Thyroid gland (tissue), 4 donors: ENCODE data around the gene USP17L5. TPM values are rescaled to one million over a fixed set of nuclear protein-coding genes. Genes with fewer than 3 reads are reported as not detected.
"Not testable (repeated sequence)": the region's sequence is repeated elsewhere in the genome, so short reads cannot be mapped to it uniquely, and the experiment has no call there.

Experiments
- DNase-seq, 2 donors: peaks; one replicate each; pipeline ENCODE4 v3.0.0-alpha.2; 2019
- H3K27ac ChIP-seq, 3 donors: fragments of 200-600 bp; sonication (generic); 1 replicate in 2 of 3; 2 replicates in 1 of 3; pipeline ENCODE4 v1.5.1; 2016 to 2019; ENCODE audit warnings: mild to moderate bottlenecking in 1 of 3, moderate library complexity in 1 of 3
- H3K27me3 ChIP-seq: fragments of 200-600 bp; sonication (generic); one replicate; pipeline ENCODE4 v1.5.1; 2019
- H3K36me3 ChIP-seq, 2 donors: fragments of 200-600 bp; sonication (generic); one replicate each; pipeline ENCODE4 v1.5.1; 2016 to 2019
- H3K4me1 ChIP-seq, 2 donors: fragments of 200-600 bp; sonication (generic); one replicate each; pipeline ENCODE4 v1.5.1; 2017 to 2019
- H3K4me3 ChIP-seq, 3 donors: fragments of 200-600 bp; sonication (generic); replicated peaks in 1 of 3; 1 replicate in 2 of 3; 2 replicates in 1 of 3; pipeline ENCODE4 v1.5.1; 2016; ENCODE audit warnings: mild to moderate bottlenecking in 1 of 3
- H3K9me3 ChIP-seq: fragments of 200-600 bp; sonication (generic); one replicate; pipeline ENCODE4 v1.5.1; 2017
- WGBS, 2 donors: methylation state at CpG; one replicate each; pipeline ENCODE4 v1.1.5; 2017; 5-methylcytosine and 5-hydroxymethylcytosine counted together
- intact Hi-C: fragments of 100-400 bp; cut with DNase I; formaldehyde crosslinking; loops from one replicate; pipeline ENCODE4 v1.15.1; 2023
- total RNA-seq, 4 donors: library from RNA; depleted of rRNA; stranded (reverse); fragments of >200 nt; gene quantifications; one replicate each; pipeline ENCODE4 v1.2.3, GENCODE V29; 2016

USP17L5 gene, protein sequence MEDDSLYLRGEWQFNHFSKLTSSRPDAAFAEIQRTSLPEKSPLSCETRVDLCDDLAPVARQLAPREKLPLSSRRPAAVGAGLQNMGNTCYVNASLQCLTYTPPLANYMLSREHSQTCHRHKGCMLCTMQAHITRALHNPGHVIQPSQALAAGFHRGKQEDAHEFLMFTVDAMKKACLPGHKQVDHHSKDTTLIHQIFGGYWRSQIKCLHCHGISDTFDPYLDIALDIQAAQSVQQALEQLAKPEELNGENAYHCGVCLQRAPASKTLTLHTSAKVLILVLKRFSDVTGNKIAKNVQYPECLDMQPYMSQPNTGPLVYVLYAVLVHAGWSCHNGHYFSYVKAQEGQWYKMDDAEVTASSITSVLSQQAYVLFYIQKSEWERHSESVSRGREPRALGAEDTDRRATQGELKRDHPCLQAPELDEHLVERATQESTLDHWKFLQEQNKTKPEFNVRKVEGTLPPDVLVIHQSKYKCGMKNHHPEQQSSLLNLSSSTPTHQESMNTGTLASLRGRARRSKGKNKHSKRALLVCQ
- total RNA-seq = not detected

DNA sequence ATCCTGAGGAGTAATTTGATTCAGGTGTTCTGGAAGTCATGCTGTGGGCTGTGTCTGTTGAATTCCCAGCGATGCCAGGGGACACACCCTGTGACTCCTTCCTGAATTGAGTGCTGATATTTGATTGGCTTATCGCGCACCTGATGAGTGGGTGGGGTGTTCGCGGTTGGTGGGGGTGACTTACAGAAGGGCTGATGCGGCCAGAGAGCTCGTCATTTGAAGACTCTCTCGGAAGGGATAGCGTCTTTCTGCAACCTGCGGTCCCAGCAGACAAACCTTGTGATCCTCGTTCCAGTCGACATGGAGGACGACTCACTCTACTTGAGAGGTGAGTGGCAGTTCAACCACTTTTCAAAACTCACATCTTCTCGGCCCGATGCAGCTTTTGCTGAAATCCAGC is at the start of gene USP17L5:
Gene USP17L5 (plus strand): TSS at position 301 of the 400 bp plus-strand sequence. CDS start 0 bp downstream, at position 301.
- DNase-seq, H3K4me3 ChIP-seq, intact Hi-C loops, H3K36me3 ChIP-seq, H3K27ac ChIP-seq, H3K4me1 ChIP-seq, H3K9me3 ChIP-seq, H3K27me3 ChIP-seq: not testable (repeated sequence)
- no CpG with 5 or more reads among the region's 15 CpGs for WGBS, 2 donors

DNA sequence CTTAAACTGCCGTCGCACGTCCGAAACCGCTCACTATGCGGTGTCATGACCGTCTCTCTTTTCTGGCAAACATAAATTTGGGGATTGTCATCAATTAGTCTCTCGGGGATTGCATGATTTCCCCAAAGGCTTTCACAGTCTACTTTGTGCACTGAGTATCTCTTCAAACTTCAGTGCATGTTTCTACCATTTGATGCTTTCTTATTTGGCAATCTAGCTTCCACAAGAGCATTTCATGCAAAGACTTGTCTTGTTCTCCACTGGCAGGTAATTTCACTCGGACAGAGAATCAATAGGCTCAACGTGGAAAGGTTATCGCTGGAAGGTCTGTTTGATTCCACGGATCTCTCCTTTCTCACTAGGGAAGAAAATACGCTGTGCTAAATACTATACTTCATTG is 15.0 kb upstream of the USP17L5 start:
- intact Hi-C loops, H3K27ac ChIP-seq, H3K4me1 ChIP-seq, H3K36me3 ChIP-seq, H3K9me3 ChIP-seq, H3K27me3 ChIP-seq, DNase-seq, H3K4me3 ChIP-seq: not testable (repeated sequence)
- 89 to 93% methylated on average over 5 of the region's 13 CpGs for WGBS, 2 donors

DNA sequence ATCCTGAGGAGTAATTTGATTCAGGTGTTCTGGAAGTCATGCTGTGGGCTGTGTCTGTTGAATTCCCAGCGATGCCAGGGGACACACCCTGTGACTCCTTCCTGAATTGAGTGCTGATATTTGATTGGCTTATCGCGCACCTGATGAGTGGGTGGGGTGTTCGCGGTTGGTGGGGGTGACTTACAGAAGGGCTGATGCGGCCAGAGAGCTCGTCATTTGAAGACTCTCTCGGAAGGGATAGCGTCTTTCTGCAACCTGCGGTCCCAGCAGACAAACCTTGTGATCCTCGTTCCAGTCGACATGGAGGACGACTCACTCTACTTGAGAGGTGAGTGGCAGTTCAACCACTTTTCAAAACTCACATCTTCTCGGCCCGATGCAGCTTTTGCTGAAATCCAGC is 14.3 kb upstream of the USP17L5 start, which contains the start of gene USP17L24:
Gene USP17L24 (plus strand): TSS at position 301 of the 400 bp plus-strand sequence. CDS start 0 bp downstream, at position 301.
- H3K27ac ChIP-seq, H3K4me1 ChIP-seq, H3K36me3 ChIP-seq, H3K4me3 ChIP-seq, H3K27me3 ChIP-seq, H3K9me3 ChIP-seq, DNase-seq, intact Hi-C loops: not testable (repeated sequence)
- no CpG with 5 or more reads among the region's 15 CpGs for WGBS, 2 donors

DNA sequence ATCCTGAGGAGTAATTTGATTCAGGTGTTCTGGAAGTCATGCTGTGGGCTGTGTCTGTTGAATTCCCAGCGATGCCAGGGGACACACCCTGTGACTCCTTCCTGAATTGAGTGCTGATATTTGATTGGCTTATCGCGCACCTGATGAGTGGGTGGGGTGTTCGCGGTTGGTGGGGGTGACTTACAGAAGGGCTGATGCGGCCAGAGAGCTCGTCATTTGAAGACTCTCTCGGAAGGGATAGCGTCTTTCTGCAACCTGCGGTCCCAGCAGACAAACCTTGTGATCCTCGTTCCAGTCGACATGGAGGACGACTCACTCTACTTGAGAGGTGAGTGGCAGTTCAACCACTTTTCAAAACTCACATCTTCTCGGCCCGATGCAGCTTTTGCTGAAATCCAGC is 9.6 kb upstream of the USP17L5 start, which contains the start of gene USP17L25:
Gene USP17L25 (plus strand): TSS at position 301 of the 400 bp plus-strand sequence. CDS start 0 bp downstream, at position 301.
- intact Hi-C loops, DNase-seq, H3K9me3 ChIP-seq: not testable (repeated sequence)

DNA sequence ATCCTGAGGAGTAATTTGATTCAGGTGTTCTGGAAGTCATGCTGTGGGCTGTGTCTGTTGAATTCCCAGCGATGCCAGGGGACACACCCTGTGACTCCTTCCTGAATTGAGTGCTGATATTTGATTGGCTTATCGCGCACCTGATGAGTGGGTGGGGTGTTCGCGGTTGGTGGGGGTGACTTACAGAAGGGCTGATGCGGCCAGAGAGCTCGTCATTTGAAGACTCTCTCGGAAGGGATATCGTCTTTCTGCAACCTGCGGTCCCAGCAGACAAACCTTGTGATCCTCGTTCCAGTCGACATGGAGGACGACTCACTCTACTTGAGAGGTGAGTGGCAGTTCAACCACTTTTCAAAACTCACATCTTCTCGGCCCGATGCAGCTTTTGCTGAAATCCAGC is 4.8 kb upstream of the USP17L5 start, which contains the start of gene USP17L26:
Gene USP17L26 (plus strand): TSS at position 301 of the 400 bp plus-strand sequence. CDS start 0 bp downstream, at position 301.
- intact Hi-C loops, H3K27me3 ChIP-seq, H3K36me3 ChIP-seq, H3K4me1 ChIP-seq, H3K4me3 ChIP-seq, H3K9me3 ChIP-seq, DNase-seq, H3K27ac ChIP-seq: not testable (repeated sequence)
- WGBS, 2 donors = no CpG with 5 or more reads among the region's 15 CpGs

More for the DNA sequence above, 9.6 kb upstream of the USP17L5 start, which contains the start of gene USP17L25:
- not testable (repeated sequence) for H3K4me1 ChIP-seq, H3K4me3 ChIP-seq, H3K36me3 ChIP-seq, H3K27me3 ChIP-seq, H3K27ac ChIP-seq
- WGBS, 2 donors = no CpG with 5 or more reads among the region's 15 CpGs

DNA sequence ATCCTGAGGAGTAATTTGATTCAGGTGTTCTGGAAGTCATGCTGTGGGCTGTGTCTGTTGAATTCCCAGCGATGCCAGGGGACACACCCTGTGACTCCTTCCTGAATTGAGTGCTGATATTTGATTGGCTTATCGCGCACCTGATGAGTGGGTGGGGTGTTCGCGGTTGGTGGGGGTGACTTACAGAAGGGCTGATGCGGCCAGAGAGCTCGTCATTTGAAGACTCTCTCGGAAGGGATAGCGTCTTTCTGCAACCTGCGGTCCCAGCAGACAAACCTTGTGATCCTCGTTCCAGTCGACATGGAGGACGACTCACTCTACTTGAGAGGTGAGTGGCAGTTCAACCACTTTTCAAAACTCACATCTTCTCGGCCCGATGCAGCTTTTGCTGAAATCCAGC is 4.6 kb downstream of the USP17L5 start, which contains the start of gene USP17L27:
Gene USP17L27 (plus strand): TSS at position 301 of the 400 bp plus-strand sequence. CDS start 0 bp downstream, at position 301.
- H3K36me3 ChIP-seq, DNase-seq, H3K4me3 ChIP-seq, H3K4me1 ChIP-seq, intact Hi-C loops, H3K27me3 ChIP-seq, H3K9me3 ChIP-seq, H3K27ac ChIP-seq: not testable (repeated sequence)
- WGBS, 2 donors = no CpG with 5 or more reads among the region's 15 CpGs

DNA sequence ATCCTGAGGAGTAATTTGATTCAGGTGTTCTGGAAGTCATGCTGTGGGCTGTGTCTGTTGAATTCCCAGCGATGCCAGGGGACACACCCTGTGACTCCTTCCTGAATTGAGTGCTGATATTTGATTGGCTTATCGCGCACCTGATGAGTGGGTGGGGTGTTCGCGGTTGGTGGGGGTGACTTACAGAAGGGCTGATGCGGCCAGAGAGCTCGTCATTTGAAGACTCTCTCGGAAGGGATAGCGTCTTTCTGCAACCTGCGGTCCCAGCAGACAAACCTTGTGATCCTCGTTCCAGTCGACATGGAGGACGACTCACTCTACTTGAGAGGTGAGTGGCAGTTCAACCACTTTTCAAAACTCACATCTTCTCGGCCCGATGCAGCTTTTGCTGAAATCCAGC is 9.4 kb downstream of the USP17L5 start, which contains the start of gene USP17L28:
Gene USP17L28 (plus strand): TSS at position 301 of the 400 bp plus-strand sequence. CDS start 0 bp downstream, at position 301.
- H3K27me3 ChIP-seq, H3K36me3 ChIP-seq, H3K4me3 ChIP-seq, H3K4me1 ChIP-seq, intact Hi-C loops, H3K27ac ChIP-seq, H3K9me3 ChIP-seq, DNase-seq: not testable (repeated sequence)
- WGBS, 2 donors = no CpG with 5 or more reads among the region's 15 CpGs

DNA sequence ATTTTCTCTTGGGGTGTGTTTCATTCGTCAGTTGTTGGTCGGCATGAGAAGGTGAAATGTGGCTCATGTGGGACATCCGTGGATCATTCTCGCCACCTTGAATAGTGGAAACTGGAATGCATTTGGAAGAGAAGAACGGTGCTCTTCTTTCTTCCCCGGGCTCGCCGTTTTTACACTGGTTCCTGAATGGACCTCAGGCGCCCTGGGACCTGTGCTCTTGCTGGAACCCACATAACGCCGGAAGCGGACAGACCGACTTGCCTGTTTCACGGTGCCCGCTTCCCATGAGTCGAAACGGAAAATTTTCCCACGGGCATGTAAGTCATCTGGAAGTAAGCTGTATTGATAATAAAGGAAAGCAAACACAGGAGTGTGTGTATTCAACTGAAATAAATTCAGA is 11.7 kb downstream of the USP17L5 start:
- not testable (repeated sequence) for H3K9me3 ChIP-seq

DNA sequence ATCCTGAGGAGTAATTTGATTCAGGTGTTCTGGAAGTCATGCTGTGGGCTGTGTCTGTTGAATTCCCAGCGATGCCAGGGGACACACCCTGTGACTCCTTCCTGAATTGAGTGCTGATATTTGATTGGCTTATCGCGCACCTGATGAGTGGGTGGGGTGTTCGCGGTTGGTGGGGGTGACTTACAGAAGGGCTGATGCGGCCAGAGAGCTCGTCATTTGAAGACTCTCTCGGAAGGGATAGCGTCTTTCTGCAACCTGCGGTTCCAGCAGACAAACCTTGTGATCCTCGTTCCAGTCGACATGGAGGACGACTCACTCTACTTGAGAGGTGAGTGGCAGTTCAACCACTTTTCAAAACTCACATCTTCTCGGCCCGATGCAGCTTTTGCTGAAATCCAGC is 14.1 kb downstream of the USP17L5 start, which contains the start of gene USP17L29:
Gene USP17L29 (plus strand): TSS at position 301 of the 400 bp plus-strand sequence. CDS start 0 bp downstream, at position 301.
- intact Hi-C loops, H3K27me3 ChIP-seq, H3K9me3 ChIP-seq: not testable (repeated sequence)

More for the DNA sequence above, 11.7 kb downstream of the USP17L5 start:
- no CpG with 5 or more reads among the region's 18 CpGs for WGBS, 2 donors
- H3K27me3 ChIP-seq, H3K27ac ChIP-seq, H3K36me3 ChIP-seq, H3K4me1 ChIP-seq, H3K4me3 ChIP-seq, intact Hi-C loops, DNase-seq: not testable (repeated sequence)

DNA sequence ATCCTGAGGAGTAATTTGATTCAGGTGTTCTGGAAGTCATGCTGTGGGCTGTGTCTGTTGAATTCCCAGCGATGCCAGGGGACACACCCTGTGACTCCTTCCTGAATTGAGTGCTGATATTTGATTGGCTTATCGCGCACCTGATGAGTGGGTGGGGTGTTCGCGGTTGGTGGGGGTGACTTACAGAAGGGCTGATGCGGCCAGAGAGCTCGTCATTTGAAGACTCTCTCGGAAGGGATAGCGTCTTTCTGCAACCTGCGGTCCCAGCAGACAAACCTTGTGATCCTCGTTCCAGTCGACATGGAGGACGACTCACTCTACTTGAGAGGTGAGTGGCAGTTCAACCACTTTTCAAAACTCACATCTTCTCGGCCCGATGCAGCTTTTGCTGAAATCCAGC is 23.6 kb downstream of the USP17L5 start, which contains the start of gene USP17L30:
Gene USP17L30 (plus strand): TSS at position 301 of the 400 bp plus-strand sequence. CDS start 0 bp downstream, at position 301.
- no CpG with 5 or more reads among the region's 15 CpGs for WGBS, 2 donors
- H3K27me3 ChIP-seq, H3K27ac ChIP-seq, H3K36me3 ChIP-seq, intact Hi-C loops, H3K4me1 ChIP-seq, H3K9me3 ChIP-seq, H3K4me3 ChIP-seq, DNase-seq: not testable (repeated sequence)

More for the DNA sequence above, 14.1 kb downstream of the USP17L5 start, which contains the start of gene USP17L29:
- H3K4me3 ChIP-seq, H3K4me1 ChIP-seq, H3K36me3 ChIP-seq, H3K27ac ChIP-seq, DNase-seq: not testable (repeated sequence)
- WGBS, 2 donors = no CpG with 5 or more reads among the region's 15 CpGs

DNA sequence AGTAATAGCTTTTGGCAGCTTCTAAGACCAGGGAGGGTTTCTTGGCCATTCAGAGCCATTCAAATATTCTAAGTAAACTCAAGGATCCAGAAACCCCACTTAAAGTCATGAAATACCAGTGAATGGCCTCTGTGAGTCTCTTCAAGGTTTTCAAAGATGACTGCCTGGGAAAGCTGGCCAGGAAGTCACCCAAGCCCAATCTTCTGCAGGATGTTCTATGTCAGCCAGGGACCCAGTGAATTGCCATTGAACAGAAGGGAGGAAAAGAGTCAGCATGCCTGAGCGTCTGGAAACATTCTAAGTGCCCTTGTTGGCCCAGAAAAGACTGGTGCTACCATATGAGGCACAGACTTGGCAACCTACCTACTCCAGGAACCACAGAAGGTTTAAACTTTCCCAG is 40.7 kb downstream of the USP17L5 start:
- H3K4me3 ChIP-seq, H3K27me3 ChIP-seq, H3K36me3 ChIP-seq, H3K9me3 ChIP-seq, H3K4me1 ChIP-seq, intact Hi-C loops, H3K27ac ChIP-seq: not testable (repeated sequence)
- peak; percentile 60 to 66 for DNase-seq
- WGBS, 2 donors = 13 to 42% methylated on average over 1 of the region's 1 CpG
